Suprapubic skin (tissue), 4 donors: Measurements from ENCODE around the gene RNF103. TPM values are rescaled to one million over a fixed set of nuclear protein-coding genes. Genes with fewer than 3 reads are reported as not detected.

Experiments used
- DNase-seq, 2 donors: peaks; one replicate each; pipeline ENCODE4 v3.0.0-alpha.2; 2019; ENCODE audit warnings: low spot score in 2 of 2
- H3K27ac ChIP-seq: fragments of 200-600 bp; sonication (generic); one replicate; pipeline ENCODE4 v1.5.1; 2019
- H3K27me3 ChIP-seq: fragments of 200-600 bp; sonication (generic); one replicate; pipeline ENCODE4 v1.5.1; 2019
- H3K36me3 ChIP-seq: fragments of 200-600 bp; sonication (generic); one replicate; pipeline ENCODE4 v1.5.1; 2019
- H3K4me1 ChIP-seq: fragments of 200-600 bp; sonication (generic); one replicate; pipeline ENCODE4 v1.5.1; 2019
- H3K4me3 ChIP-seq: fragments of 200-600 bp; sonication (generic); one replicate; pipeline ENCODE4 v1.5.1; 2019; ENCODE audit warnings: mild to moderate bottlenecking
- H3K9me3 ChIP-seq: fragments of 200-600 bp; sonication (generic); one replicate; pipeline ENCODE4 v1.5.1; 2019
- CTCF ChIP-seq, 2 donors: fragments of 200-600 bp in 1 of 2; fragments of 450-650 bp in 1 of 2; sonication (generic) in 1 of 2; IDR thresholded peaks; one replicate each; pipeline ENCODE4 v1.5.1; 2016 to 2019; ENCODE audit warnings: antibody characterized with exemption in 2 of 2, mild to moderate bottlenecking in 1 of 2, moderate library complexity in 1 of 2
- EP300 ChIP-seq: sonication (generic); formaldehyde crosslinking; IDR thresholded peaks from one replicate; pipeline ENCODE4 v1.6.1; 2017; ENCODE audit warnings: antibody characterized with exemption
- POLR2A ChIP-seq, 2 donors: fragments of 450-650 bp; IDR thresholded peaks; one replicate each; pipeline ENCODE4 v1.6.1; 2017; ENCODE audit warnings: antibody characterized with exemption in 2 of 2, mild to moderate bottlenecking in 2 of 2, moderate library complexity in 2 of 2
- POLR2AphosphoS5 ChIP-seq, 3 donors: sonication (generic); formaldehyde crosslinking; IDR thresholded peaks; one replicate each; pipeline ENCODE4 v1.6.1; 2017; ENCODE audit warnings: antibody characterized with exemption in 3 of 3
- WGBS: methylation state at CpG from one replicate; pipeline ENCODE4 v1.1.5; 2018; 5-methylcytosine and 5-hydroxymethylcytosine counted together
- total RNA-seq, 4 donors: library from RNA; depleted of rRNA; stranded (reverse); fragments of >200 nt; gene quantifications; one replicate each; pipeline ENCODE4 v1.1.0, GENCODE V29; 2016

RNF103 gene
- total RNA-seq, 4 donors from 2014 or later, result 24.7 to 48.8 (median 31.8) TPM

GRCh38 chr2:86624267-86624547 lies 542 bp upstream of the RNF103 start:
- WGBS, result 74% methylated on average over 6 of the region's 6 CpGs

GRCh38 chr2:86623043-86623493 lies 597 bp downstream of the RNF103 start:
- peak in 1 of 2 donors; percentile 79 for DNase-seq
- Histone ChIP-seq H3K27ac (peak overlapping the region; percentile 100), H3K4me3 (peak overlapping the region; percentile 92), H3K9me3 (no peaks in the 10 kb centered on the region), H3K36me3 (peaks cover 10% of the 10 kb centered on the region), H3K27me3 (no peaks in the 10 kb centered on the region), H3K4me1 (peaks cover 37% of the 10 kb centered on the region)
- WGBS, result 1% methylated on average over 15 of the region's 56 CpGs
- TF ChIP-seq EP300, result no peak
- no peak for TF ChIP-seq POLR2AphosphoS5 (IDR thresholded peaks at IDR 0.05)
- no peak for TF ChIP-seq CTCF (IDR thresholded peaks at IDR 0.05)
- no peak for TF ChIP-seq POLR2A (IDR thresholded peaks at IDR 0.05)

More at GRCh38 chr2:86624267-86624547, 542 bp upstream of the RNF103 start:
- Histone ChIP-seq H3K9me3 (no peaks in the 10 kb centered on the region), H3K27me3 (no peaks in the 10 kb centered on the region), H3K27ac (peak overlapping the region; percentile 100), H3K4me1 (peaks cover 34% of the 10 kb centered on the region), H3K36me3 (peaks cover 2% of the 10 kb centered on the region), H3K4me3 (peak overlapping the region; percentile 92)
- TF ChIP-seq POLR2A (IDR thresholded peaks at IDR 0.05) (no peak), POLR2AphosphoS5 (IDR thresholded peaks at IDR 0.05) (no peak), CTCF (IDR thresholded peaks at IDR 0.05) (no peak), EP300 (no peak)
- no peak for DNase-seq

- TF ChIP-seq POLR2AphosphoS5 (IDR thresholded peaks at IDR 0.05) (no peak), CTCF (IDR thresholded peaks at IDR 0.05) (no peak), POLR2A (IDR thresholded peaks at IDR 0.05) (no peak), EP300 (no peak)
- Histone ChIP-seq H3K27me3 (no peaks in the 10 kb centered on the region), H3K4me1 (peaks cover 37% of the 10 kb centered on the region), H3K9me3 (no peaks in the 10 kb centered on the region), H3K4me3 (peak overlapping the region; percentile 92), H3K27ac (peak overlapping the region; percentile 100), H3K36me3 (peaks cover 10% of the 10 kb centered on the region)
- DNase-seq, result no peak
- under 1% methylated on average over 27 of the region's 29 CpGs for WGBS
These were observed 1.1 kb downstream of the RNF103 start for GRCh38 chr2:86622519-86623042.

- Histone ChIP-seq H3K36me3 (peaks cover 19% of the 10 kb centered on the region), H3K4me3 (peak overlapping the region; percentile 92), H3K9me3 (no peaks in the 10 kb centered on the region), H3K27ac (no peak overlapping the region), H3K4me1 (peaks cover 41% of the 10 kb centered on the region), H3K27me3 (no peaks in the 10 kb centered on the region)
- WGBS, result 15% methylated on average over 6 of the region's 6 CpGs
- DNase-seq, result no peak
- TF ChIP-seq CTCF (IDR thresholded peaks at IDR 0.05), result no peak
- TF ChIP-seq EP300, result no peak
- no peak for TF ChIP-seq POLR2AphosphoS5 (IDR thresholded peaks at IDR 0.05)
- no peak for TF ChIP-seq POLR2A (IDR thresholded peaks at IDR 0.05)
These were observed 2.3 kb downstream of the RNF103 start for GRCh38 chr2:86621280-86621943.

- no peak overlapping the region for H3K27ac ChIP-seq
- TF ChIP-seq POLR2A (IDR thresholded peaks at IDR 0.05) (no peak), CTCF (IDR thresholded peaks at IDR 0.05) (no peak), POLR2AphosphoS5 (IDR thresholded peaks at IDR 0.05) (no peak), EP300 (no peak)
- no peak for DNase-seq
- H3K4me3 ChIP-seq, result no peak overlapping the region
- peaks cover 48% of the 10 kb centered on the region for H3K36me3 ChIP-seq
- H3K4me1 ChIP-seq, result peaks cover 36% of the 10 kb centered on the region
- no peaks in the 10 kb centered on the region for H3K9me3 ChIP-seq
- H3K27me3 ChIP-seq, result no peaks in the 10 kb centered on the region
These were observed 5.9 kb downstream of the RNF103 start for GRCh38 chr2:86617738-86618137.
